ENCODE measurements around the gene SMCR8.

GRCh38 chr17:18327093-18327492, 12.0 kb downstream of the SMCR8 start:
- TF ChIP-seq CHD2 (IDR thresholded peaks at IDR 0.05; ENCODE audit: borderline replicate concordance, low read depth, low read length) = no peak
- TF ChIP-seq CTCF (IDR thresholded peaks at IDR 0.05 in 2 of 3, conservative IDR thresholded peaks at IDR 0.05 in 1 of 3; ENCODE audit: control insufficient read depth in 2 of 3, extremely low read depth in 1 of 3, insufficient read depth in 1 of 3, low read depth in 3 of 3, low read length in 3 of 3) = no peak
- no peak for TF ChIP-seq POLR2AphosphoS5 (IDR thresholded peaks at IDR 0.05; ENCODE audit: low read length)
- no peak for TF ChIP-seq REST (IDR thresholded peaks at IDR 0.05; ENCODE audit: low read depth, low read length)
- TF ChIP-seq RAD21 (IDR thresholded peaks at IDR 0.05; ENCODE audit: insufficient read depth, low read depth, low read length) = no peak
- no peak for TF ChIP-seq TBL1XR1 (IDR thresholded peaks at IDR 0.05; ENCODE audit: low read depth, low read length)
- TF ChIP-seq POLR2AphosphoS2 (IDR thresholded peaks at IDR 0.05; ENCODE audit: low read depth, low read length) = no peak
- no peak for TF ChIP-seq STAT1 (conservative IDR thresholded peaks at IDR 0.05)
- no peak for TF ChIP-seq ASH2L (IDR thresholded peaks at IDR 0.05; ENCODE audit: borderline replicate concordance, low read depth)
- TF ChIP-seq EZH2 (IDR thresholded peaks at IDR 0.05; ENCODE audit: borderline replicate concordance, control insufficient read depth, low read depth, low read length) = no peak
- TF ChIP-seq YY1 (IDR thresholded peaks at IDR 0.05; ENCODE audit: low read depth, low read length) = no peak
- no peak for TF ChIP-seq RCOR1 (conservative IDR thresholded peaks at IDR 0.05; ENCODE audit: low read depth, low read length)
- no peak for TF ChIP-seq E4F1 (IDR thresholded peaks at IDR 0.05; ENCODE audit: borderline replicate concordance, partially characterized antibody)
